DND-41 (cell line): ENCODE data around the gene SLC25A51.

Source experiments
- ATAC-seq: fragments of 200-7000 bp; cut with Tn5 transposase; 3 replicates; pipeline ENCODE4 v1.9.1; 2021; ENCODE audit warnings: low read depth; ENCODE audit not compliant: insufficient read depth
- DNase-seq: peaks from one replicate; pipeline ENCODE4 v3.0.0-alpha.2; 2020
- H2AFZ ChIP-seq: 2 replicates; pipeline ENCODE4 v1.6.0; 2012; ENCODE audit warnings: low read depth, low read length
- H3K27ac ChIP-seq: 2 replicates; pipeline ENCODE4 v1.5.1; 2012; ENCODE audit warnings: low read length, inconsistent platforms
- H3K27me3 ChIP-seq: fragments of 200-600 bp; sonication (generic); 2 replicates; pipeline ENCODE4 v1.6.0; 2012; ENCODE audit warnings: low read length, mild to moderate bottlenecking, inconsistent platforms; ENCODE audit not compliant: insufficient read depth, poor library complexity
- H3K36me3 ChIP-seq: 2 replicates; pipeline ENCODE4 v1.5.1; 2012; ENCODE audit warnings: low read length, inconsistent platforms; ENCODE audit not compliant: insufficient read depth
- H3K4me1 ChIP-seq: 2 replicates; pipeline ENCODE4 v1.5.1; 2012; ENCODE audit warnings: mild to moderate bottlenecking, low read length; ENCODE audit not compliant: insufficient read depth
- H3K4me2 ChIP-seq: 2 replicates; pipeline ENCODE4 v1.6.0; 2012; ENCODE audit warnings: mild to moderate bottlenecking, moderate library complexity, low read length, inconsistent platforms; ENCODE audit not compliant: insufficient read depth
- H3K4me3 ChIP-seq, 2 experiments: fragments of 200-600 bp in 1 of 2; shearing (Covaris generic) in 1 of 2; 2 replicates each; pipeline ENCODE4 v1.5.1; 2012 to 2016; ENCODE audit warnings: inconsistent platforms in 2 of 2, low read length in 2 of 2, mild to moderate bottlenecking in 2 of 2, low read depth in 1 of 2, moderate library complexity in 1 of 2
- H3K79me2 ChIP-seq: 2 replicates; pipeline ENCODE4 v1.6.0; 2012; ENCODE audit warnings: low read length, inconsistent platforms; ENCODE audit not compliant: insufficient read depth
- H3K9ac ChIP-seq: 2 replicates; pipeline ENCODE4 v1.6.0; 2012; ENCODE audit warnings: low read depth, mild to moderate bottlenecking, inconsistent platforms, low read length, moderate library complexity
- H3K9me3 ChIP-seq: 2 replicates; pipeline ENCODE4 v1.5.1; 2012; ENCODE audit warnings: low read length, moderate library complexity, mild to moderate bottlenecking, inconsistent platforms; ENCODE audit not compliant: insufficient read depth, severe bottlenecking
- H4K20me1 ChIP-seq: 2 replicates; pipeline ENCODE4 v1.6.0; 2012; ENCODE audit warnings: low read length; ENCODE audit not compliant: insufficient read depth
- EZH2 ChIP-seq: IDR thresholded peaks from 3 replicates; pipeline ENCODE4 v1.6.1; 2012; ENCODE audit warnings: borderline replicate concordance, low read depth, mild to moderate bottlenecking, moderate library complexity, low read length, inconsistent platforms; ENCODE audit not compliant: severe bottlenecking
- TF ChIP-seq, protein P1 (sequence below): IDR thresholded peaks from 2 replicates; pipeline ENCODE4 v1.5.1; 2012; ENCODE audit warnings: borderline replicate concordance, low read length, moderate library complexity, mild to moderate bottlenecking; ENCODE audit not compliant: poor library complexity, severe bottlenecking; ENCODE audit errors: extremely low read depth

Gene SLC25A51, protein sequence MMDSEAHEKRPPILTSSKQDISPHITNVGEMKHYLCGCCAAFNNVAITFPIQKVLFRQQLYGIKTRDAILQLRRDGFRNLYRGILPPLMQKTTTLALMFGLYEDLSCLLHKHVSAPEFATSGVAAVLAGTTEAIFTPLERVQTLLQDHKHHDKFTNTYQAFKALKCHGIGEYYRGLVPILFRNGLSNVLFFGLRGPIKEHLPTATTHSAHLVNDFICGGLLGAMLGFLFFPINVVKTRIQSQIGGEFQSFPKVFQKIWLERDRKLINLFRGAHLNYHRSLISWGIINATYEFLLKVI

GRCh38 chr9:37903647-37904444, at the start of gene SLC25A51:
TSS of gene SLC25A51 (minus strand) at chr9:37904127. CDS start at chr9:37888550, 15,577 bp downstream.
- TF ChIP-seq EZH2, result no peak
- TF ChIP-seq, protein P1, sequence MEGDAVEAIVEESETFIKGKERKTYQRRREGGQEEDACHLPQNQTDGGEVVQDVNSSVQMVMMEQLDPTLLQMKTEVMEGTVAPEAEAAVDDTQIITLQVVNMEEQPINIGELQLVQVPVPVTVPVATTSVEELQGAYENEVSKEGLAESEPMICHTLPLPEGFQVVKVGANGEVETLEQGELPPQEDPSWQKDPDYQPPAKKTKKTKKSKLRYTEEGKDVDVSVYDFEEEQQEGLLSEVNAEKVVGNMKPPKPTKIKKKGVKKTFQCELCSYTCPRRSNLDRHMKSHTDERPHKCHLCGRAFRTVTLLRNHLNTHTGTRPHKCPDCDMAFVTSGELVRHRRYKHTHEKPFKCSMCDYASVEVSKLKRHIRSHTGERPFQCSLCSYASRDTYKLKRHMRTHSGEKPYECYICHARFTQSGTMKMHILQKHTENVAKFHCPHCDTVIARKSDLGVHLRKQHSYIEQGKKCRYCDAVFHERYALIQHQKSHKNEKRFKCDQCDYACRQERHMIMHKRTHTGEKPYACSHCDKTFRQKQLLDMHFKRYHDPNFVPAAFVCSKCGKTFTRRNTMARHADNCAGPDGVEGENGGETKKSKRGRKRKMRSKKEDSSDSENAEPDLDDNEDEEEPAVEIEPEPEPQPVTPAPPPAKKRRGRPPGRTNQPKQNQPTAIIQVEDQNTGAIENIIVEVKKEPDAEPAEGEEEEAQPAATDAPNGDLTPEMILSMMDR, result peak; percentile 91
- H3K36me3 ChIP-seq, result peaks cover 13% of the 10 kb centered on the region
- H2AFZ ChIP-seq, result peak within 1 kb of the TSS; percentile 87
- no peaks in the 10 kb centered on the region for H4K20me1 ChIP-seq
- H3K9ac ChIP-seq, result peak within 1 kb of the TSS; percentile 69
- H3K4me3 ChIP-seq, result peak within 1 kb of the TSS; percentile 62 to 63
- H3K9me3 ChIP-seq, result no peaks in the 10 kb centered on the region
- H3K4me1 ChIP-seq, result peaks cover 31% of the 10 kb centered on the region
- DNase-seq (peak; percentile 92), ATAC-seq (peak; percentile 86)
- peak within 1 kb of the TSS; percentile 77 for H3K27ac ChIP-seq
- H3K79me2 ChIP-seq, result peaks cover 46% of the 10 kb centered on the region
- peak within 1 kb of the TSS; percentile 83 for H3K4me2 ChIP-seq
- H3K27me3 ChIP-seq, result no peaks in the 10 kb centered on the region

GRCh38 chr9:37953206-37953774, 49.4 kb upstream of the SLC25A51 start:
- Histone ChIP-seq H3K4me2 (no peak overlapping the region), H2AFZ (no peak overlapping the region), H3K9me3 (no peaks in the 10 kb centered on the region), H3K4me1 (no peaks in the 10 kb centered on the region), H3K4me3 (no peak overlapping the region), H3K27me3 (no peaks in the 10 kb centered on the region), H4K20me1 (no peaks in the 10 kb centered on the region), H3K79me2 (no peaks in the 10 kb centered on the region), H3K9ac (no peak overlapping the region), H3K36me3 (no peaks in the 10 kb centered on the region), H3K27ac (no peak overlapping the region)
- no peak for DNase-seq
- ATAC-seq, result no peak
- TF ChIP-seq, protein P1, result no peak
- TF ChIP-seq EZH2, result no peak

DNA sequence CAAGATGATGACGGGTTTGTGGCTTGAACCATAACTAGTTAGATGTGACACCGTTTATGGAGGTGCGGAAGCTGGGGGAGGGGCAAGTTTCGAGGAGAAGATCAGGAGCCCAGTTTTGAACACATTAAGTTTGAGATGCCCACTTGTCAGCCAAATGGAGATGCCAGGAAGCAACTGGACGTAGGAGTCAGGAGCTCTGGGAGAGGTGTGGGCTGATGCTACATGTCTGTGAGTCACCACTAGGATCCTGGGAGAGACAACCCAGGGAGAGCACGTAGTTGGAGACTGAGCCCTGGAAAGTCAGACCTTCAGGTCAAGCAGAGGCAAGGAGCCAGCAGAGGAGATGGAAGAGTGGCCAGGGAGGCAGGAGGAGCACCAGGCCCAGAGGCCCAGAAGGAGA, 48.8 kb upstream of the SLC25A51 start:
- DNase-seq (no peak), ATAC-seq (no peak)
- Histone ChIP-seq H3K4me2 (no peak overlapping the region), H3K9me3 (no peaks in the 10 kb centered on the region), H3K36me3 (no peaks in the 10 kb centered on the region), H3K79me2 (no peaks in the 10 kb centered on the region), H3K9ac (no peak overlapping the region), H3K27ac (no peak overlapping the region), H4K20me1 (no peaks in the 10 kb centered on the region), H3K27me3 (no peaks in the 10 kb centered on the region), H2AFZ (no peak overlapping the region), H3K4me3 (no peak overlapping the region), H3K4me1 (no peaks in the 10 kb centered on the region)
- TF ChIP-seq EZH2, result no peak
- TF ChIP-seq, protein P1, result no peak
